ENCODE results near the gene PLEKHH2.

PLEKHH2 gene

GRCh38 chr2:43766006-43766405 is 128.9 kb downstream of the PLEKHH2 start:
- DNase-seq, result no peak

GRCh38 chr2:43773876-43774613 is 137.0 kb downstream of the PLEKHH2 start, which contains the start of gene DYNC2LI1:
DYNC2LI1 (plus strand) TSS chr2:43774039; CDS start chr2:43774139, 100 bp downstream.
- DNase-seq, result peak; percentile 88

GRCh38 chr2:43774617-43775016 is 137.6 kb downstream of the PLEKHH2 start:
- peak; percentile 13 for DNase-seq

GRCh38 chr2:43776324-43776723 is 139.3 kb downstream of the PLEKHH2 start:
- no peak for DNase-seq

- DNase-seq, result no peak
These were observed 140.4 kb downstream of the PLEKHH2 start for GRCh38 chr2:43777306-43777926.

- DNase-seq, result no peak
These were observed 141.2 kb downstream of the PLEKHH2 start for GRCh38 chr2:43778233-43778632.

- no peak for DNase-seq
These were observed 150.8 kb downstream of the PLEKHH2 start for GRCh38 chr2:43787895-43788294.

GRCh38 chr2:43788646-43789045 is 151.6 kb downstream of the PLEKHH2 start:
- DNase-seq, result no peak

- DNase-seq, result no peak
These were observed 153.1 kb downstream of the PLEKHH2 start for GRCh38 chr2:43790147-43790546.

- no peak for DNase-seq
These were observed 154.1 kb downstream of the PLEKHH2 start for GRCh38 chr2:43791035-43791765.

- DNase-seq, result no peak
These were observed 155.6 kb downstream of the PLEKHH2 start for GRCh38 chr2:43792653-43793052.

GRCh38 chr2:43794956-43795355 is 157.9 kb downstream of the PLEKHH2 start:
- no peak for DNase-seq

- DNase-seq, result no peak
These were observed 159.1 kb downstream of the PLEKHH2 start for GRCh38 chr2:43796206-43796605.

GRCh38 chr2:43798300-43798699 is 161.2 kb downstream of the PLEKHH2 start:
- DNase-seq, result peak; percentile 5

GRCh38 chr2:43800894-43801293 is 163.8 kb downstream of the PLEKHH2 start:
- no peak for DNase-seq

GRCh38 chr2:43802135-43802534 is 165.1 kb downstream of the PLEKHH2 start:
- DNase-seq, result no peak

- peak; percentile 4 for DNase-seq
These were observed 166.1 kb downstream of the PLEKHH2 start for GRCh38 chr2:43803113-43803512.

- DNase-seq, result no peak
These were observed 169.6 kb downstream of the PLEKHH2 start for GRCh38 chr2:43806719-43807031.

- no peak for DNase-seq
These were observed 173.4 kb downstream of the PLEKHH2 start for GRCh38 chr2:43810452-43810851.

- no peak for DNase-seq
These were observed 173.8 kb downstream of the PLEKHH2 start for GRCh38 chr2:43810888-43811287.

GRCh38 chr2:43812006-43812405 is 174.9 kb downstream of the PLEKHH2 start:
- no peak for DNase-seq

- no peak for DNase-seq
These were observed 175.9 kb downstream of the PLEKHH2 start for GRCh38 chr2:43812947-43813346.

GRCh38 chr2:43814711-43815110 is 177.7 kb downstream of the PLEKHH2 start:
- no peak for DNase-seq

All from NCI-H69 (cell line).